Natural killer cell (primary cell): ENCODE data around the gene FARP1. TPM values are rescaled to one million over a fixed set of nuclear protein-coding genes. Genes with fewer than 3 reads are reported as not detected.

Source experiments
- ATAC-seq, 3 donors: fragments of 150-1000 bp in 2 of 3; fragments of 200-7000 bp in 1 of 3; cut with Tn5 transposase; 1 replicate in 1 of 3; 2 replicates in 2 of 3; pipeline ENCODE4 v1.10.0; 2021; ENCODE audit warnings: mild to moderate bottlenecking in 2 of 3, moderate library complexity in 2 of 3
- DNase-seq, 2 donors: peaks; one replicate each; pipeline versions ENCODE4 v3.0.0 to v3.0.0-alpha.2; 2013 to 2021; ENCODE audit warnings: mixed read lengths in 1 of 2
- H3K27ac ChIP-seq: one replicate; pipeline ENCODE4 v1.5.1; 2013; ENCODE audit warnings: mild to moderate bottlenecking, low read length
- H3K27me3 ChIP-seq: one replicate; pipeline ENCODE4 v1.6.1; 2013; ENCODE audit warnings: low read length; ENCODE audit not compliant: control insufficient read depth, insufficient read depth
- H3K36me3 ChIP-seq: one replicate; pipeline ENCODE4 v1.6.1; 2013; ENCODE audit warnings: low read length; ENCODE audit not compliant: control insufficient read depth, insufficient read depth
- H3K4me1 ChIP-seq: one replicate; pipeline ENCODE4 v1.6.1; 2013; ENCODE audit warnings: low read length; ENCODE audit not compliant: control insufficient read depth, insufficient read depth
- H3K4me3 ChIP-seq: one replicate; pipeline ENCODE4 v1.5.1; 2013; ENCODE audit warnings: low read length
- H3K9me3 ChIP-seq: one replicate; pipeline ENCODE4 v1.6.1; 2013; ENCODE audit warnings: low read length; ENCODE audit not compliant: control insufficient read depth, insufficient read depth
- H3K27ac Mint-ChIP-seq, 2 donors: one replicate each; pipeline ENCODE4 v1.8.0; 2022; ENCODE audit warnings: mild to moderate bottlenecking in 2 of 2, mixed read lengths in 2 of 2, moderate library complexity in 1 of 2
- H3K27me3 Mint-ChIP-seq, 2 donors: one replicate each; pipeline ENCODE4 v1.8.0; 2022; ENCODE audit warnings: low read depth in 2 of 2, mixed read lengths in 2 of 2
- H3K36me3 Mint-ChIP-seq: one replicate; pipeline ENCODE4 v1.8.0; 2022; ENCODE audit warnings: mixed read lengths
- H3K4me1 Mint-ChIP-seq, 2 donors: one replicate each; pipeline ENCODE4 v1.8.0; 2022; ENCODE audit warnings: mixed read lengths in 2 of 2
- H3K4me3 Mint-ChIP-seq: one replicate; pipeline ENCODE4 v1.8.0; 2022; ENCODE audit warnings: mild to moderate bottlenecking, moderate library complexity, mixed read lengths
- H3K9me3 Mint-ChIP-seq, 2 donors: one replicate each; pipeline ENCODE4 v1.8.0; 2022; ENCODE audit warnings: mixed read lengths in 2 of 2
- WGBS: methylation state at CpG from one replicate; pipeline ENCODE4 v1.1.7; 2013; ENCODE audit warnings: missing lambda C conversion rate; ENCODE audit not compliant: insufficient coverage; 5-methylcytosine and 5-hydroxymethylcytosine counted together
- intact Hi-C: fragments of 100-400 bp; cut with micrococcal nuclease; formaldehyde crosslinking; loops from one replicate; pipeline ENCODE4 v1.14.2; 2022
- total RNA-seq, 4 donors: library from RNA; stranded (reverse); fragments of 120-200 nt in 1 of 4; gene quantifications; one replicate each; pipeline versions ENCODE4 v1.2.3 to v1.2.4, GENCODE V29; 2013 to 2022
- TF ChIP-seq, protein P1 (sequence below): fragments of 200-600 bp; IDR thresholded peaks from one replicate; pipeline ENCODE4 v1.8.0; 2022; ENCODE audit warnings: antibody characterized with exemption

Gene FARP1
- total RNA-seq, 3 donors from 2014 or later (not counting 1 experiment from before 2014, with no cell fraction given): 0.71 to 1.2 (median 1.1) TPM

DNA sequence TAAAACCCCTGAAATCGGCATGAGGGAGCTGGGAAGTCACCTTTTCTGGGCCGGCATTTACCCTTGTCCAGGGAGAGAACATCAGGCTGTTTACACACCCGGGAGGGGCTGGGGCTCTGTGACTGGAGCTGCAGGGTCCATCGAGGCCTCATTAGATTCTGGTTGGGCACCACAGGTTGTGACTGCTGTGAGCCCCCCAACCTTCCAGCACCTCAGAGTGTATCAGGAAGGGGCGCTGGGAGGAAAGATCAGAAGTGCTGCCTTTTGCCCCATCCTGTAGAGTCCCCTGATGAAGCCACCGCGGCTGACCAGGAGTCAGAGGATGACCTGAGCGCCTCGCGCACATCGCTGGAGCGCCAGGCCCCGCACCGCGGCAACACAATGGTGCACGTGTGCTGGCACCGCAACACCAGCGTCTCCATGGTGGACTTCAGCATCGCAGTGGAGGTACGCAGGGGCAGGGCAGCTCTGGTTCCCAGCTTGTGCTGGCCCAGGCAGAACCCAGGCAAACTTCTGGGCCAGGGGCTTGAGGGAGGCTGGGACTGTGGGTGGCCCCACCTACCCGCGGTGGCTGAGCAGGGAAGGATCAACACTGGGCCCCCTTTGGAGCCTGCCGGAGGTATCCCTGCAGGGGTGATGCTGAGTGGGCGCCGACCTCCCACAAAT, 297.6 kb downstream of the FARP1 start:
- Histone ChIP-seq H3K27me3 (no peaks in the 10 kb centered on the region), H3K36me3 (no peaks in the 10 kb centered on the region), H3K4me3 (no peak overlapping the region), H3K27ac (no peak overlapping the region), H3K9me3 (no peaks in the 10 kb centered on the region), H3K4me1 (peaks cover 7% of the 10 kb centered on the region)
- WGBS: 97% methylated on average over 25 of the region's 25 CpGs
- peaks cover 6 to 7% of the 10 kb centered on the region in 2 donors for H3K4me1 Mint-ChIP-seq
- no peak for DNase-seq
- intact Hi-C loops: no loop called here
- H3K36me3 Mint-ChIP-seq: no peaks in the 10 kb centered on the region
- H3K4me3 Mint-ChIP-seq: no peak overlapping the region
- H3K27ac Mint-ChIP-seq: no peak overlapping the region
- no peaks in the 10 kb centered on the region for H3K9me3 Mint-ChIP-seq
- TF ChIP-seq, protein P1, sequence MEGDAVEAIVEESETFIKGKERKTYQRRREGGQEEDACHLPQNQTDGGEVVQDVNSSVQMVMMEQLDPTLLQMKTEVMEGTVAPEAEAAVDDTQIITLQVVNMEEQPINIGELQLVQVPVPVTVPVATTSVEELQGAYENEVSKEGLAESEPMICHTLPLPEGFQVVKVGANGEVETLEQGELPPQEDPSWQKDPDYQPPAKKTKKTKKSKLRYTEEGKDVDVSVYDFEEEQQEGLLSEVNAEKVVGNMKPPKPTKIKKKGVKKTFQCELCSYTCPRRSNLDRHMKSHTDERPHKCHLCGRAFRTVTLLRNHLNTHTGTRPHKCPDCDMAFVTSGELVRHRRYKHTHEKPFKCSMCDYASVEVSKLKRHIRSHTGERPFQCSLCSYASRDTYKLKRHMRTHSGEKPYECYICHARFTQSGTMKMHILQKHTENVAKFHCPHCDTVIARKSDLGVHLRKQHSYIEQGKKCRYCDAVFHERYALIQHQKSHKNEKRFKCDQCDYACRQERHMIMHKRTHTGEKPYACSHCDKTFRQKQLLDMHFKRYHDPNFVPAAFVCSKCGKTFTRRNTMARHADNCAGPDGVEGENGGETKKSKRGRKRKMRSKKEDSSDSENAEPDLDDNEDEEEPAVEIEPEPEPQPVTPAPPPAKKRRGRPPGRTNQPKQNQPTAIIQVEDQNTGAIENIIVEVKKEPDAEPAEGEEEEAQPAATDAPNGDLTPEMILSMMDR: no peak
- peaks cover 0 to 2% of the 10 kb centered on the region in 2 donors for H3K27me3 Mint-ChIP-seq
- ATAC-seq: no peak

DNA sequence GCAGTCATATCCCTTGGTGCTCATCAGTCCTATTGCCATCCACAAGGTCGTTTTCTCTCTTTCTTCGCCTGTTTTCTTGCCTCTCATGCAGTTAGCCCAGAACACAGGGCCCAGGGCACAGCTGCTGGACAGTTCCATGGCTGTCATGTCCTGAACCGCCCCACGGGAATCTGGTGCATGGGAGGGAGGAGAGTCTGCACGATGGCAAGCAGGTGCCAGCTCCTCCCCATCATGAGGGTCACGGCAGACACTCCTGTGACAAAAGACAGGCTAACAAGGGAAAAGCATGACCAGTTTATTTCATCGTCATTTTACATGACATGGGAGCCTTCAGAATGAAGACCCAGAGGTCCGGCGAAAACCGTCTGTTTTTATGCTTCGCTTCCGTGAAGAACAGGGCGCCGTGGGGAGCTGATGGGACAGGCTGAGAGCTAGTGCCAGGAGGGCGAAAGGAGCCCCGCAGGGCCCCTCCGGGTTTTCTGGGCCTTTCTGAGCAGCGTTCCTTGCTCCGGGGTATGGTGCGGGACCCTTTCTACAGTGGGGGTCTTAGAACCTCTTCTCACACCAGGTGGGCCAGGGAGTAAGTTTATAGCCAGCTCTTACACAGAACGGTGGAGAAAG, 298.3 kb downstream of the FARP1 start:
- WGBS: 88% methylated on average over 21 of the region's 21 CpGs
- no peak for ATAC-seq

DNA sequence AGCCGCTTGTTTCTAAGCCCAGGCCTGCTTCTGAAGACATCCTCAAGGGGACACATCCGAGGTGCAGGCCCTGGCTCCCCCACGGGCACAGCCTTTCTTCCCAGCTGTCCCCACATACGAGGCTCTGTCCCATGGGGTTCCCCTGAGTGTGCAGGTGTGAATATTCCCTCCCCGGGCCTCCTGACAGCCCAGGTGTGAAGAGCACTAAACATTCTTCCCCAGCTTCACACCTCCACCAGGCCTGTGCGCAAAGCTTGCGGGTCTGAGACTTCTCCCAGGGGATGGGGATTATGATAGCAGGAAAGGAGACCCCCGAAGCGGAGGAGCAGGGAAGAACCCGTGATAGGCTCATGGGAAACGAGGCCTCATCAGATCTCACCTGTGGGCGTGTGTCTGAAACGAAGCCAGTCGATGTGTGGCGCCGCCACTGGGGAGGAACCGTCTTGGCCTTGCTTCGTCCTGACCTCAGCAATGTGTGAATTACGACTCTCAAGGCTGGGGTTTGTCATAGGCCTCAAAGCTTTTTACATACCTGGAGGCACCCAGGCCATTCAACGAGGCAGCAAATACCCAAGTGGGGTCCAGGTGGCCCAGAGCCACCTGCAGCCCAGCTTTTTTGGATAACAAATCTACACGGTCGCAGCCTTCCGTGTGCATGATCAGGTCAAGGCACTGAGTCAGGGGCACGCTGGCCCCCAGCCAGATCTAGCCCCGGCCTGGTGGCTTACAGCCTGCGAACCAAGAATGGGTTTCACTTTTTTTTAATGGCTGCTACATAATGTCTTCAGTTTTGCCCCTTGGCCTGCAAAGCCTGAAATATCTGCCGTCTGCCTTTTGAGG, 299.7 kb downstream of the FARP1 start:
- H3K4me3 Mint-ChIP-seq: no peak overlapping the region
- H3K9me3 Mint-ChIP-seq: no peaks in the 10 kb centered on the region
- no peak for DNase-seq
- no peaks in the 10 kb centered on the region for H3K9me3 ChIP-seq
- H3K27ac Mint-ChIP-seq: no peak overlapping the region
- no peak for ATAC-seq
- H3K27me3 ChIP-seq: no peaks in the 10 kb centered on the region
- peaks cover 7 to 9% of the 10 kb centered on the region in 2 donors for H3K4me1 Mint-ChIP-seq
- H3K36me3 Mint-ChIP-seq: no peaks in the 10 kb centered on the region
- H3K27me3 Mint-ChIP-seq: no peaks in the 10 kb centered on the region
- peaks cover 11% of the 10 kb centered on the region for H3K4me1 ChIP-seq
- 87% methylated on average over 27 of the region's 27 CpGs for WGBS
- intact Hi-C loops: no loop called here
- TF ChIP-seq, protein P1: no peak
- no peaks in the 10 kb centered on the region for H3K36me3 ChIP-seq
- H3K4me3 ChIP-seq: no peak overlapping the region
- no peak overlapping the region for H3K27ac ChIP-seq

More for the DNA sequence above, 298.3 kb downstream of the FARP1 start:
- TF ChIP-seq, protein P1: no peak
- intact Hi-C loops: no loop called here
- peaks cover 7 to 9% of the 10 kb centered on the region in 2 donors for H3K4me1 Mint-ChIP-seq
- H3K27ac Mint-ChIP-seq: no peak overlapping the region
- Histone ChIP-seq H3K27ac (no peak overlapping the region), H3K4me1 (peaks cover 11% of the 10 kb centered on the region), H3K36me3 (no peaks in the 10 kb centered on the region), H3K4me3 (no peak overlapping the region), H3K27me3 (no peaks in the 10 kb centered on the region), H3K9me3 (no peaks in the 10 kb centered on the region)
- peaks cover 0 to 2% of the 10 kb centered on the region in 2 donors for H3K27me3 Mint-ChIP-seq
- no peaks in the 10 kb centered on the region for H3K36me3 Mint-ChIP-seq
- H3K4me3 Mint-ChIP-seq: no peak overlapping the region
- H3K9me3 Mint-ChIP-seq: no peaks in the 10 kb centered on the region
- DNase-seq: no peak
